Neural progenitor cell (in vitro differentiated cells): Measurements from ENCODE around the gene RNLS.

Experiments used
- CTCF ChIP-seq: fragments of 200-600 bp; sonication (generic); IDR thresholded peaks from 2 replicates; pipeline ENCODE4 v1.5.1; 2017; ENCODE audit warnings: antibody characterized with exemption, mild to moderate bottlenecking
- EZH2 ChIP-seq: fragments of 200-600 bp; sonication (generic); IDR thresholded peaks from 2 replicates; pipeline ENCODE4 v1.6.1; 2017; ENCODE audit warnings: antibody characterized with exemption, mild to moderate bottlenecking, moderate library complexity
- EZH2phosphoT487 ChIP-seq: fragments of 200-600 bp; sonication (generic); IDR thresholded peaks from 2 replicates; pipeline ENCODE4 v1.6.1; 2017; ENCODE audit warnings: antibody characterized with exemption

GRCh38 chr10:88411772-88412349, 171.3 kb downstream of the RNLS start:
- TF ChIP-seq CTCF = no peak
- TF ChIP-seq EZH2 = no peak
- TF ChIP-seq EZH2phosphoT487 = no peak
